Esophagus muscularis mucosa (tissue), 4 donors: ENCODE data around the gene CPEB1.

ENCODE experiments used
- EP300 ChIP-seq: sonication (generic); formaldehyde crosslinking; IDR thresholded peaks from one replicate; pipeline ENCODE4 v1.6.1; 2017; ENCODE audit warnings: antibody characterized with exemption
- POLR2A ChIP-seq: fragments of 450-650 bp; IDR thresholded peaks from one replicate; pipeline ENCODE4 v1.6.1; 2017; ENCODE audit warnings: antibody characterized with exemption, moderate library complexity, mild to moderate bottlenecking, low read depth
- POLR2AphosphoS5 ChIP-seq, 2 donors: sonication (generic); formaldehyde crosslinking; IDR thresholded peaks; one replicate each; pipeline ENCODE4 v1.6.1; 2017; ENCODE audit warnings: antibody characterized with exemption in 2 of 2
- TF ChIP-seq, protein P1 (sequence below), 3 experiments: fragments of 200-600 bp in 2 of 3; fragments of 450-650 bp in 1 of 3; sonication (generic) in 2 of 3; IDR thresholded peaks; one replicate each; pipeline ENCODE4 v1.5.1; 2017 to 2019; ENCODE audit warnings: antibody characterized with exemption in 3 of 3, mild to moderate bottlenecking in 2 of 3, moderate library complexity in 1 of 3

GRCh38 chr15:82580713-82581112 is 66.5 kb downstream of the CPEB1 start:
- TF ChIP-seq, protein P1, sequence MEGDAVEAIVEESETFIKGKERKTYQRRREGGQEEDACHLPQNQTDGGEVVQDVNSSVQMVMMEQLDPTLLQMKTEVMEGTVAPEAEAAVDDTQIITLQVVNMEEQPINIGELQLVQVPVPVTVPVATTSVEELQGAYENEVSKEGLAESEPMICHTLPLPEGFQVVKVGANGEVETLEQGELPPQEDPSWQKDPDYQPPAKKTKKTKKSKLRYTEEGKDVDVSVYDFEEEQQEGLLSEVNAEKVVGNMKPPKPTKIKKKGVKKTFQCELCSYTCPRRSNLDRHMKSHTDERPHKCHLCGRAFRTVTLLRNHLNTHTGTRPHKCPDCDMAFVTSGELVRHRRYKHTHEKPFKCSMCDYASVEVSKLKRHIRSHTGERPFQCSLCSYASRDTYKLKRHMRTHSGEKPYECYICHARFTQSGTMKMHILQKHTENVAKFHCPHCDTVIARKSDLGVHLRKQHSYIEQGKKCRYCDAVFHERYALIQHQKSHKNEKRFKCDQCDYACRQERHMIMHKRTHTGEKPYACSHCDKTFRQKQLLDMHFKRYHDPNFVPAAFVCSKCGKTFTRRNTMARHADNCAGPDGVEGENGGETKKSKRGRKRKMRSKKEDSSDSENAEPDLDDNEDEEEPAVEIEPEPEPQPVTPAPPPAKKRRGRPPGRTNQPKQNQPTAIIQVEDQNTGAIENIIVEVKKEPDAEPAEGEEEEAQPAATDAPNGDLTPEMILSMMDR (IDR thresholded peaks at IDR 0.05): no peak
- no peak for TF ChIP-seq POLR2AphosphoS5 (IDR thresholded peaks at IDR 0.05)
- TF ChIP-seq POLR2A: no peak
- no peak for TF ChIP-seq EP300
